HG02610 (cell line): ENCODE results near the gene TIMM44.
"Not testable (repeated sequence)": the region's sequence is repeated elsewhere in the genome, so short reads cannot be mapped to it uniquely, and the experiment has no call there.

Source experiments
- ATAC-seq: cut with Tn5 transposase; IDR thresholded peaks from one replicate; pipeline ENCODE4 v1.9.1; 2021; ENCODE audit warnings: mild to moderate bottlenecking, moderate library complexity; ENCODE audit not compliant: unreplicated experiment

The TIMM44 gene

GRCh38 chr19:7977021-7977722, 33.7 kb upstream of the TIMM44 start:
- ATAC-seq, result no peak

GRCh38 chr19:7976461-7976860, 33.0 kb upstream of the TIMM44 start:
- no peak for ATAC-seq

- ATAC-seq, result no peak
Observed at GRCh38 chr19:7975037-7975436, 31.6 kb upstream of the TIMM44 start.

GRCh38 chr19:7973883-7974282, 30.4 kb upstream of the TIMM44 start:
- no peak for ATAC-seq

DNA sequence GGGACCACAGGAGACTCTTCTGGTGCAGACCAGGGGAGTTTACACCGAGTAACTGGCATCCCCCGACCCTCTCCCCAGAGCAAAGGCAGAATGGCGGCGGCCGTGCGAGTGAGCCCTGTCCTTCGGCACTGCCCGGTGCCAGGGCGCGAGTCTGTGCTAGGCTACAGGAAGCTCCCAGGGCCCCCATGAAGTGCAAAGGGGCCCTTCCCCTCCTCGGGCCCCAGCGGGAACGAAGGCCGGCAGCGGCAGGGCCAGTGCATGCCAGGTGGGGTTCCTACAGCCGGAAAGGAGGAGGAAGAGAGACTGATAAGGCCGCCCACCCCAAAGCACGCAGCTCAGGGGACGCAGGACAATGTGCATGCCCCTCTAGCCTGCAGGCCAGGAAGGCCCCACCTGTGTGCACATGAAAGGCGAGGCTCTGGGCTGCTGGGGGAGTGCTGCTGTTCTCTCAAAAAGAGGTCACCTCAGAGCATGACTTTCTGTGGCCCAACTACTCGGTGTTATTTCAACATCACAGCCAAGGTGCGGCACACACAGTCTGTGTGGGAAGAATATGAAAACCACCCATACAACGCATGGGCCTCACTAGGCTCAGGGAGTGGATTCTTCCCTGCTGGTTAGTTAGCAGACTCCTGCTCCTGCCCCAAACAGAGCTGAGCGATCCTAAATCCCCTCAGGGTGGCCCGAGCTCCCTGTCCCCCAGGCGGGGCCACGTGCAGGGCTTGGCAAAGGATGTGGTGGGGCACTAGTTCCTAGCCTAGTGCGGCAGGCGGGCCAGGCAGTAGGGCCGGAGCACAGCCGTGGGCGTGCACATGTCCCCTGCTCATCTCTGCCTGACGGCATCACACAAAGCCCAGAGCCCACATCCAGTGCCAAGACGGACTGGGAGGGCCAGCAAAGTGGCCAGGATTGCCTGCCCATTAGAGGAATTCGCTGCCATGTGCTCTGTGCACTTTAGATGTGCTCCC, 28.4 kb upstream of the TIMM44 start:
- ATAC-seq, result no peak

- no peak for ATAC-seq
Observed at GRCh38 chr19:7970716-7971448, 27.4 kb upstream of the TIMM44 start.

DNA sequence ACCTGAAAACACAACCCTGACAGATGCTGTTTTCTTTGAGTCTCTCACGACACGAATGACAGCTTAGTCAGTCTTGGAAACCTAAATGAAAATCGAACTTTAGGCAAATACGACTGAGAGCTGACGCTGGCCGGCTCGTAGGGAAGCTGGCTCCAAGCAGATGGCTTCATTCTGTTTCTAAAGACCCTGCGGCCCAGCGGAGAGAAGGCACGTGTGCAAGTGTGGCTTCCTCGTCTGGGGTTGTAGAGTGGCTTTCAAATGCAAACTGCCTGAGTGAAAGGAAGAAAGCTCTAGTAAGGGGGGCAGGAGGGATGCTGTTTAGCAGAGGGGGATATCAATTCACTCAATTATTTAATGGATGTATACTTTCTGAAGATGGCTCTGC, 26.1 kb upstream of the TIMM44 start:
- no peak for ATAC-seq

- no peak for ATAC-seq
Observed at GRCh38 chr19:7968796-7969554, 25.5 kb upstream of the TIMM44 start.

DNA sequence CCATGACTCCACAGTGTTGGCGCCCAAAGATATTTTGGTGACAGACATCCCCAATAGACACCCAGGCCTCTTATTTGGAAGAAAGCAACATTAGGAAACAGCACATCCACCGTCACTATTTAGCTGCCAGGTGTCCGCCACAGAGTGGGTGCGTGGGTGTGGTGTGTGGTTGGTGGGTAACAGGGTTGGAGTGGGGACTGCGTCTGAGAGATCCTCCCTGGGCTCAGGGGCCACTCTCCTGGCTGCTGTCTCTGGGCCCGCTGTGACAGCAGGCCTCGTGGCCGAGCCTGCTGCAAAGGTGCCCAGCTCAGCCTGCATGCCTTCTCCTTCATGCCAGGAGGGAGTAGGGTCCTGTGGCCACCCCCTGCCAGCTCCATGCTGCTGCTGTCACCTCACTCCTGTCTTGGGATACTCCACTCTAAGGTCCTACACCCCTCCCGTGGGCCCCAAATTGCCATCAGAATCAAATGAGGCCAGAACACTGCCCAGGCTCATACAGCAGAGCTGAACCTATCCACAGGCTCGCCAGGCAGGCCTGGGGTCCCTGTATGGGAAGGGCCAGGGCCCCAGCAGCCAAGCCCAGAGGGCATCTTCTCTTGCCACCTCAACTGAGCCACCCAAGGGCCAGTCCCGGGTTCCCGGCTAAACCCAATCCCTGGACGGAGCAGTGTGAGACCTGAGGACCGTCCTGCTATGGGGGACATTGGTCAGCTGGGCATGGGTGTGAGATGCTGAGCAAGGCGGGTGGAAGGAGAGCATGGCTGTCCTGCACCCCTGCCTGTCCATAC, 24.7 kb upstream of the TIMM44 start:
- no peak for ATAC-seq

DNA sequence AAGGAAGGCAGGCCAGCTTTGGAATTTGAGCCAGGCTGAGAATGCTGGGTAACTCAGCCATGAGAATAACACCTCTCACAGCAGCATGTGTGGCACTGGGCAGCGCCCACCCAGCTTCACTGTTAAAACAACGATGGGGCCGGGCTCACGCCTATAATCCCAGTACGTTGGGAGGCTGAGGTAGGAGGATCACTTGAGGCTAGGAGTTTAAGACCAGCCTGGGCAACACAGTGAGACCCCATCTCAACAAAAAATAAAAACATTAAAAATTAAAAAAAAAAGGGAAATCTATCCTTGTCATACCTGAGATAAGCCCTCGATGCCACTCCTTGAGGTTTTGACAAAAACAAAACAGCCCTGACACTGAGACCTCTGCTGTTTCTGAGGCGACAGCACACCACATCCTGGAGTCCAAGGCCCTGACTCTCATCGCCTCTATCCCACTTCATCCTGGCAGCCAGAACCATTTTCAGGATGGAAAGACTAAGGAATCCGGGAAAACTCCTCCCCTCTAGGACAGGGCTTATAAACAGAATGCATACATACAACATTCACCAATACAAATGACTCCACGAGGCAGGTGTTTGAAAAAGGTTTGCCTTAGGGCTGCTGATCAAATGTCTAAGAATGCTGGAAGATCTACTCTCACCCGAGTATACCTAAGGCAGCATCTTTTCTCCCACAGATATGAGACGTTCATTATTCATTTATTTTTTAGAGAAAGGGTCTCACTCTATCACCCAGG, 22.6 kb upstream of the TIMM44 start:
- no peak for ATAC-seq

DNA sequence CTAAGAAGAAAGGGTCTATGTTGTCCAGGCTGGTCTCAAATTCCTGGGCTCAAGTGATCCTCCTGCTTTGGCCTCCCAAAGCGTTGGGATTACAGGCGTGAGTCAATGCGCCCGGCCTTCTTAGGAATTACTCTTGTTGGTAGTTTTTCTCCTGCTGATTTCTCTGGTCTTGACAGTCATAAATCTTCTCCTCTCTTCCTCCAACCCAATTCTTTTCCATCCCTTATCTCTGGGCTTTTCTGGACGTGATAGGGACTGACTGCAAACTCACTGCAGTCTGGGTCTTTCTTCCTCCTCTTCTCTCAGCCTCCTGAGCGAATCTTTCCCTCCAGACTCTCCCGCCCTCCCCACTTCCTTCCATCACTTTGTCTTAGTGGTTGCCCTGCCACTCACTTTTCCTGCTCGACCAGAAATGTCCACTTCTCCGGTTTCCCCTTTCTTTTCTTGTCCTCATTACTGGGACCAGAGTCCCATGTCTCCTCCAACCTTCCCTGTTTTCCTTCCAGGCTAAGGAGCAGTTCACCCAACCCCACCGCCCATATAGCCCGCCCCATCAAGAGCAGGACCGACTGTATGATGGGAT, 21.9 kb upstream of the TIMM44 start:
- no peak for ATAC-seq

- no peak for ATAC-seq
Observed at GRCh38 chr19:7963566-7963965, 20.1 kb upstream of the TIMM44 start.

- ATAC-seq, result no peak
Observed at GRCh38 chr19:7962644-7963268, 19.3 kb upstream of the TIMM44 start.

DNA sequence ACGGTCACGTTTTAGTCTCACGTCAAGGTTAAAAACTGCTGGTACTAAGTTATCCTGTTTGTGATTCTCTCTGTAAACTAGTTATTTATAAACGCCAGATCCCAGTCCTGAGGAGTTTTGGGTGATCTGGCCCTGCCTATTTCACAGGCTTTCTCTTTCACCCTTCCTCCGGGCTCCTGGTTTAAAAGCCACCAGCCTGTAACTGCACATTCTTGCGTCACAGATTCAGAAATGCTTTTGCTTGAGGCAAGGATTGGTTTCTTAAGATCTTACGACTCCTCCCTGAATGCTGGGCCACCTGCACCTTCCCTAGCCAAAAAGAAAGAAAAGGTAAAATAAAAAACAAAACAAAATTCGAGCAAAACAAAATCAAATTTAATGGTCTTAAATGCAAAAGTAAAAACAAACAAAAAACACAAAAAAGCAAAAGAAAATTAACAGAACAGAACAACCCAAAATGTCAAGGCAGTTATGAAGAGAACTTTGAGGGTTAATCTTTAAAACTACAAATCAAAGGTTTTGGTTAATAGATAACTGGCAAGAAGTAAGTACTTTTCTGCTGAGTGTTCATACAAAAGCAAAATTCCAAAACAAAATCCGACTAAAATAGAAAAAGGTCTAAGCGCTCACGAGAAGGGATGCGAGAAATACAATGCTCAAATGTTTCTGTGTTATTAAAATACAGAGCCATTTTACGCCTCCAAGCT, 18.6 kb upstream of the TIMM44 start:
- no peak for ATAC-seq

GRCh38 chr19:7961082-7961481, 17.6 kb upstream of the TIMM44 start:
- not testable (repeated sequence) for ATAC-seq

DNA sequence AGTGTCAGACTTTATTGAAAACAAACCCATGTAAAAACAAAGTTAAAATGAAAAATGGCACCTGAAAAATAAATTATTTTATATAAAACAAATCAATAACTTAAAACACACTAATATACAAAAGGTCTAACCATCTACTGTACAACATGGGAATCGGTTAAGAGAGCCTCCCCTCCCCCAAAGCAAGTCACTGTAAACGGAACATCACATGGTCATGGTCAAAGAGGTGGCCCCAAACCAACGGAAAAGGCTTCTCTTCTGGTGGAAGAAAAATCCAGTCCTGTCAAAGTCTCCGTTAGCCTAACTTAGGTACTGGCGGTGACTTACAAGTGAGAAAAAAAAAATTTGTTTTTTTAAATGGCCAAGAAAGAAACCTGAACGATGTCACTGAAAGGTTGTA, 15.7 kb upstream of the TIMM44 start:
- no peak for ATAC-seq

- ATAC-seq, result no peak
Observed at GRCh38 chr19:7955696-7956095, 12.2 kb upstream of the TIMM44 start.

DNA sequence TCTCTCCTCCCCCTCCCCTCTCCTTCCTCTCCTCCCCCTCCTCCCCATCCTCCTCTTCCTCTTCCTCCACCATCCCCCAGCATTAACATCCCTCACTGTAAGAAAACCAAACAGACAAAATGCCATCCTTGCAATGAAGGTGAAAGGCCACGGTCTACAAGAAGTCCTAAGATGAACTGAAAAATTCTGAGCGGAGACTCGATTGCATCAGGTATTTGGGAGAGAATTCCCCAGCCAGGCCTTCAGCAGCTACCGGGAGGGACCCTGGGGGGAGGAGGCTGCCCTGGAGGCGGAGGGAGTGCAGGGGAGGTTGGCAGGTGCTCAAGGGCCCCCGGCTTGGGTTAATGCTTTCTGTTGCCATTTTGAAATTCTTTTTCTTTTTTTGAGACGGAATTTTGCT, 10.1 kb upstream of the TIMM44 start:
- ATAC-seq, result no peak
